ENCODE measurements around the gene TBC1D8B.

- no peak for TF ChIP-seq POLR2AphosphoS5 (IDR thresholded peaks at IDR 0.05)
- TF ChIP-seq, protein P1, sequence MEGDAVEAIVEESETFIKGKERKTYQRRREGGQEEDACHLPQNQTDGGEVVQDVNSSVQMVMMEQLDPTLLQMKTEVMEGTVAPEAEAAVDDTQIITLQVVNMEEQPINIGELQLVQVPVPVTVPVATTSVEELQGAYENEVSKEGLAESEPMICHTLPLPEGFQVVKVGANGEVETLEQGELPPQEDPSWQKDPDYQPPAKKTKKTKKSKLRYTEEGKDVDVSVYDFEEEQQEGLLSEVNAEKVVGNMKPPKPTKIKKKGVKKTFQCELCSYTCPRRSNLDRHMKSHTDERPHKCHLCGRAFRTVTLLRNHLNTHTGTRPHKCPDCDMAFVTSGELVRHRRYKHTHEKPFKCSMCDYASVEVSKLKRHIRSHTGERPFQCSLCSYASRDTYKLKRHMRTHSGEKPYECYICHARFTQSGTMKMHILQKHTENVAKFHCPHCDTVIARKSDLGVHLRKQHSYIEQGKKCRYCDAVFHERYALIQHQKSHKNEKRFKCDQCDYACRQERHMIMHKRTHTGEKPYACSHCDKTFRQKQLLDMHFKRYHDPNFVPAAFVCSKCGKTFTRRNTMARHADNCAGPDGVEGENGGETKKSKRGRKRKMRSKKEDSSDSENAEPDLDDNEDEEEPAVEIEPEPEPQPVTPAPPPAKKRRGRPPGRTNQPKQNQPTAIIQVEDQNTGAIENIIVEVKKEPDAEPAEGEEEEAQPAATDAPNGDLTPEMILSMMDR (IDR thresholded peaks at IDR 0.05) = no peak
Measured at GRCh38 chrX:106903291-106903824, 100.9 kb downstream of the TBC1D8B start, which contains the start of gene RIPPLY1.
